SIG-M5 treated with dmso at 0.1 percent for 504 hours (cell line): ENCODE measurements around the gene RNF113B.

ENCODE experiments used
- DNase-seq: peaks from one replicate; lab custom pipeline; 2025; ENCODE audit not compliant: unreplicated experiment; lab: John Stamatoyannopoulos, UW

Gene RNF113B

GRCh38 chr13:98142380-98143156 is 34.5 kb downstream of the RNF113B start, which contains the start of gene FARP1:
TSS of gene FARP1 (plus strand) at chr13:98143094. CDS start at chr13:98213243, 70,149 bp downstream.
- peak; percentile 10 for DNase-seq

DNA sequence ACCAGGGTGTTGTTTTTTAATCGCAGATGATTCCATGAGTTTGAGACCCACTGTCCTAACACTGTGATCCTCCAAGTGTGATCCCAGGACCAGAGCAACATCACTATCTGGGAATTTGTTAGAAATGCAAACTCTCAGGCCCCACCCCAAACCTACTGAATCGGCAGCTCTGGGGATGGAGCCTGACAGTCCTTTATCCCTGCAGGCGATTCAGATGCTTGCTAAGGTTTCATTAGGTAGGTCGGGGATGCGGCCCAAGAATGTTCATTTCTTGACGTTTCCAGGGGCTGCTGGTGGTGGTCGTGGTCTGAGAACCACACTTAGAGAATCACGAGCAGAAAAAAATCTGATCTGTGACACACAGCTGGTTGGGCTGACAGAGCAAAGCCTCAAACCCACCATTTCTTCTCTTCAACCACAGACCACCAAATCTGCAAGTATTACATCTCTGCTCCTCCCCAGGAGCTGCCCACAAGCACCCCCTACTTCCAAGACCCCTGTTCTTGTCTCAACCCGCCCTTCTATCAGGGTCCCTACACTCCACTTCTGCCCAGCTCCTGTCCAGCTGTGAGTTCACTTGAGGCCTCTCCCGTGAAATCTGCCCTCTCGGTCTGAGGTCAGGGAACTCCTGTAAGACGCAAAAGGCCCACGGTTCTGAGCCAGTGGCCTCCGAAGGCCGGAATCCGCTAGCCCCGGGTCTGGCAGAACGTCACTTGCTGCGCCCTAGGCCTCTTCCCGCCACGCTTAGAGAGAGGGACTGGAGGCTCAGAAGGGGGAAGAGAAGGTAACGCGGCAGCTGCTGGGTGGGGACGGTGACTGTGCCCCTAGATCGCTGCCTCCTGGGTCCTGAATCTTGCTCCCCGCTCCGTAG is 35.3 kb downstream of the RNF113B start:
- no peak for DNase-seq

DNA sequence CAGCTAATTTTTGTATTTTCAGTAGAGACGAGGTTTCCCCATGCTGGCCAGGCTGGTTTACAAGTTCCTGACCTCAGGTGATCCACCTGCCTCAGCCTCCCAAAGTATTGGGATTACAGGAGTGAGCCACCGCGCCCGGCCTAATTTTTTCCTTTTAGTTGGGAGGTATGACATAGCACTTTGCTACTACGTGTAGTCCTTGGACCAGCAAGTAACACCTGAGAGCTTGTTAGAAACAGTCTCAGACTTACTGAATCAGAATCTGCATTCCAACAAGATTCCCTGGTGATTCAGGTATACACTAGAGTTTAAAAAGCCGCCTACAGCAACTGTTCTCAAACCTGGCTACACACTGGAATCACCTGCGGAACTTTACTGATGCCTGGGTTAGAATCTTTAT is 36.0 kb downstream of the RNF113B start:
- no peak for DNase-seq

DNA sequence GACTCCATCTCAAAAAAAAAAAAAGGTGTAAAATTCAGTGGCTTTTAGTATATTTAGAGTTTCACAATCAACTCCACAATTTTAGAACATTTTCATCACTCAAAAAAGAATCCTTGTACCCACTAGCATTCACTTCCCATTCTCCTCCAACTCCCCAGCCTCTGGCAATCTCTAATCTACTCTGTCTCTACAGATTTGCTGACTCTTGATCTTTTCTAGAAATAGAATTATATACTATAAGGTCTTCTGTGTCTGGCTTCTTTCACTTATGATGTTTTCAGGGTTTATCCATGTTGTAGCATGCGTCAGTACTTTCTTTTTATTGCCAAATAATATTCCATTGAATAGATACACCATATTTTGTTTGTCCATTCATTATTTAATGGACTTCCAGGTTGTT is 42.2 kb downstream of the RNF113B start:
- DNase-seq = no peak

GRCh38 chr13:98133946-98134345 is 43.1 kb downstream of the RNF113B start:
- DNase-seq = peak; percentile 37

DNA sequence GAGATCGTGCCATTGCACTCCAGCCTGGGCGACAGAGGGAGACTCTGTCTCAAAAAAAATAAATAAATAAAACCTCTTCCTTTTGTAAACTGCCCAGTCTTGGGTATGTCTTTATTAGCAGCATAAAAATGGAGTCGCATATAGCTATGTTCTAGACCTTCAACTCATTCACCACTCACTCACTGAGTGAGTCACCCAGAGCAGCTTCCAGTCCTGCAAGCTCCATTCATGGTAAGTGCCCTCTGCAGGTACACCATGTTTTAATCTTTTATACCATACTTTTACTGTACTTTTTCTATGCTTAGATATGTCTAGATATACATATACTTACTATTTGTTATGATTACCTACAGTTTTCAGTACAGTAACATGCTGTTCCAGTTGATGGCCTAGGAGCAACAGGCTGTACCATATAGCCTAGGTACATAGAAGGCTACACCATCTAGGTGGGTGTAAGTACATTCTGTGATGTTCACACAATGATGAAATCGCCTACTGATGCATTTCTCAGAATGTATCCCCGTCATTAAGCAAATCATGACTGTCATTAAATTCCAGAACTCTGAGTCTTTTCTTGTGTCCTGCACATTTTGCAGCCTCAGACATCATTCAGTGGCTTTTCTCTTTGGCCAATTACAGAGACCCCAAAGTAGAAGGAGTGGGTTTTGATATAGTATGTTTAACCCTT is 47.9 kb downstream of the RNF113B start:
- DNase-seq = no peak
